Activated naive CD4-positive, alpha-beta T cell treated with anti-CD3 and anti-CD28 coated beads, Interleukin-2, amount 50 U/mL, for 72 hours (primary cell): ENCODE results near the gene PRPF8. TPM values are rescaled to one million over a fixed set of nuclear protein-coding genes. Genes with fewer than 3 reads are reported as not detected.
"Not testable (repeated sequence)": the region's sequence is repeated elsewhere in the genome, so short reads cannot be mapped to it uniquely, and the experiment has no call there.

Experiments
- ATAC-seq, 2 donors: fragments of 150-1000 bp; cut with Tn5 transposase; 2 replicates each; pipeline ENCODE4 v1.10.0; 2021; ENCODE audit warnings: mild to moderate bottlenecking in 2 of 2, moderate library complexity in 2 of 2
- DNase-seq, 2 donors: peaks; one replicate each; pipeline ENCODE4 v3.0.0; 2021 to 2022; ENCODE audit warnings: low spot score in 2 of 2
- H3K27ac Mint-ChIP-seq, 2 donors: one replicate each; pipeline ENCODE4 v1.8.0; 2022; ENCODE audit warnings: mild to moderate bottlenecking in 2 of 2, mixed read lengths in 2 of 2
- H3K36me3 Mint-ChIP-seq, 2 donors: one replicate each; pipeline ENCODE4 v1.8.0; 2022; ENCODE audit warnings: mixed read lengths in 2 of 2
- H3K9me3 Mint-ChIP-seq, 2 donors: one replicate each; pipeline ENCODE4 v1.8.0; 2022; ENCODE audit warnings: mixed read lengths in 2 of 2
- total RNA-seq, 2 donors: library from RNA; stranded (reverse); gene quantifications; one replicate each; pipeline ENCODE4 v1.2.3, GENCODE V29; 2022

PRPF8 gene
- total RNA-seq, 2 donors from 2014 or later: 414 to 433 TPM

DNA sequence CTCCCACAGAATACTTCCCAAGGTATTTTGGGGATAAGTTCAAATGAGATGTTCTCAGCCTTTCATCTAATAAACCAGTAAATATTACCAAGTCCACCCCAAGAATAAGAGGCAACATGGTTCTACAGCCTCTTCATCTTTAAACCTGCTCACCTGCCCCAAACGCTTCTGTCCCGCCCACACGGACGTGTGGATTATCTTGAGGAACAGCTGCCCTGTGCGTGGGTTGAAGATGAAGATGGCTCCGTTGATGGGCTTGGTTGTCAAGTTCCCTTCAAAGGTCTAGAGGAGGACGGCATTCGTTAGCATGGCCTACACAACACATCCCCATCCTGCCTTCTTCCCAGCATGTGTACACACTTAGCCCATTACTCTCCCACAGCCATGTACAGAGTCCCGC, 26.6 kb downstream of the PRPF8 start:
- H3K36me3 Mint-ChIP-seq: peaks cover 52 to 56% of the 10 kb centered on the region in 2 donors
- no peak for DNase-seq
- no peak overlapping the region for H3K27ac Mint-ChIP-seq
- no peak for ATAC-seq
- no peaks in the 10 kb centered on the region for H3K9me3 Mint-ChIP-seq

DNA sequence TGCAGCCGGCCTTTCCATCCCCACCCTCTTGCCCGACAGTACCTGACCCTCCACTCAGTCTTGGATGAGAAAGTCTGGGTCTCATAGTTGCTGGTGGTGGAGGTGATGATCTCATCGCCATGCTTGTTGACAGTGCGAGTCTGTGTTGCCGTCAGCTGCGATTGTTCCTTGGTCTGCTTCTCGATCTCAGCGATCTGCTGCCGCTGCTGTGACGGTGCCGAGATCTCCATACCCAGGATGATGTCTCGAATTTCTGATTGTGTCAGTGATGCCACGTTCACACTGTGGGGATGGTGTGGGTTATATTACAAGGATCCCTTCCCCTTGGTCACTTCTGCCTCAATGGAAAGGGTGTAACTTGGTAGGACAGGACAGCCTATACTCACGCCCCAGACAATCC, 30.9 kb downstream of the PRPF8 start:
- no peak for DNase-seq
- no peak for ATAC-seq
- Mint-ChIP-seq H3K9me3 (no peaks in the 10 kb centered on the region), H3K36me3 (peaks cover 27 to 31% of the 10 kb centered on the region in 2 donors), H3K27ac (peak overlapping the region in 1 of 2 donors; percentile 29)

DNA sequence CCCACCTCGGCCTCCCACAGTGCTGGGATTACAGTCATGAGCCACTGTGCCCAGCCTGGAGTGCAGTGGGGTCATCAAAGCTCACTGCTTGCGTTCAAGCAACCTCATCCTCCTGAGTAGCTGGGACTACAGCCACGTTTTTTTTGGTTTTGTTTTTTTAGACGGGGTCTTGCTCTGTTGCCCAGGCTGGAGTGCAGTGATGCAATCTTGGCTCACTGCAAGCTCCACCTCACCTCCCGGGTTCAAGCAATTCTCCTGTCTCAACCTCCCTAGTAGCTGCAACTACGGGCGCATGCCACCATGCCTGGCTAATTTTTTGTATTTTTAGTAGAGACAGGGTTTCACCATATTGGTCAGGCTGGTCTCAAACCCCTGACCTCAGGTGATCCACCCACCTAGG, 31.9 kb downstream of the PRPF8 start:
- DNase-seq, ATAC-seq, H3K9me3 Mint-ChIP-seq, H3K27ac Mint-ChIP-seq: not testable (repeated sequence)
- peaks cover 21% of the 10 kb centered on the region in 2 donors for H3K36me3 Mint-ChIP-seq

GRCh38 chr17:1651559-1651844, 33.2 kb downstream of the PRPF8 start:
- peaks cover 12 to 13% of the 10 kb centered on the region in 2 donors for H3K36me3 Mint-ChIP-seq
- no peak for DNase-seq
- H3K9me3 Mint-ChIP-seq: no peaks in the 10 kb centered on the region
- ATAC-seq: no peak
- no peak overlapping the region for H3K27ac Mint-ChIP-seq

GRCh38 chr17:1650731-1651558, 33.7 kb downstream of the PRPF8 start:
- H3K27ac Mint-ChIP-seq: no peak overlapping the region
- DNase-seq (no peak), ATAC-seq (no peak)

DNA sequence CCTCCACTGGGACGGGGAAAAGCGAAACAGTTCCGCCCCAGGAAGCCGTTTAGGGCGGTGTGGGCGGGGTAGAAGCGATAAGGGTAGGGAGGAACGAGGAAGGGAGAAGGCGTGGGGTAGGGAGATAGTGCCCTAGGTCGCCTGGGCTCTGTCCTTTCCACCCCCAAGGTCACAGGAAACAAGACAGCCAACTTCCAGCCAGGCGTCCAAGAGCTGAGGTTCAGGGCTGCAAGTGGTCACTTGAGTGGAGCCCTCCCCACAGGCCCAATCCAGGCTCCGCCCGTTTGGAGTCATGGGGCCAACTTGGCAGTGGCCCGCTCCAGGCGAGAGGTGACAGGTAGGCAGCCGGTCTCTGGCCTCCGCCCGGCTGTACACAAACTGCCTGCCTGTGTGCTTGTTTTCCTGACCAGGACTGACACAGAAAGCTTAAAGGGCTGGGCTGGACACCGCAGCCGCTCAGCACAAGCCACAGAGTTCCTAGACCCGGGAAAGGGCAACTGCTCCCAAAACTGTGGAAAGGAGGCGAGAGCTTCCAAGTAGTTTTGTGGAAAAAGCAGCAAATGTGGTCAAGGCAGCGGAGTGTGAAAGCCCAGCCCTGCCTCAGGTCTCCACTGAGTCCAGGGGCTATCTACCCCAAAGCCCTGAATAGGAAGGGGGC, 34.7 kb downstream of the PRPF8 start, which contains the start of gene RILP:
Gene RILP, minus strand, starts transcription at position 23 of the 658 bp plus-strand sequence. CDS start 62 bp downstream, outside the sequence.
- H3K36me3 Mint-ChIP-seq: peaks cover 8% of the 10 kb centered on the region in 2 donors
- DNase-seq: no peak
- peak; percentile 2 to 28 for ATAC-seq
- no peak within 1 kb of the TSS for H3K27ac Mint-ChIP-seq
- H3K9me3 Mint-ChIP-seq: no peaks in the 10 kb centered on the region

More at GRCh38 chr17:1650731-1651558, 33.7 kb downstream of the PRPF8 start:
- Mint-ChIP-seq H3K36me3 (peaks cover 8% of the 10 kb centered on the region in 2 donors), H3K9me3 (no peaks in the 10 kb centered on the region)

- no peaks in the 10 kb centered on the region for H3K9me3 Mint-ChIP-seq
- peak; percentile 76 to 85 for ATAC-seq
- H3K27ac Mint-ChIP-seq: no peak overlapping the region
- peaks cover 4 to 6% of the 10 kb centered on the region in 2 donors for H3K36me3 Mint-ChIP-seq
- peak; percentile 92 to 96 for DNase-seq
Observed at GRCh38 chr17:1648963-1649843, 35.5 kb downstream of the PRPF8 start.

GRCh38 chr17:1648173-1648962, 36.3 kb downstream of the PRPF8 start:
- Mint-ChIP-seq H3K9me3 (no peaks in the 10 kb centered on the region), H3K27ac (no peak overlapping the region), H3K36me3 (no peaks in the 10 kb centered on the region)
- ATAC-seq (peak in 1 of 2 donors; percentile 29), DNase-seq (no peak)

GRCh38 chr17:1647802-1648171, 36.9 kb downstream of the PRPF8 start:
- DNase-seq: no peak
- Mint-ChIP-seq H3K9me3 (no peaks in the 10 kb centered on the region), H3K27ac (no peak overlapping the region), H3K36me3 (no peaks in the 10 kb centered on the region)
- no peak for ATAC-seq

DNA sequence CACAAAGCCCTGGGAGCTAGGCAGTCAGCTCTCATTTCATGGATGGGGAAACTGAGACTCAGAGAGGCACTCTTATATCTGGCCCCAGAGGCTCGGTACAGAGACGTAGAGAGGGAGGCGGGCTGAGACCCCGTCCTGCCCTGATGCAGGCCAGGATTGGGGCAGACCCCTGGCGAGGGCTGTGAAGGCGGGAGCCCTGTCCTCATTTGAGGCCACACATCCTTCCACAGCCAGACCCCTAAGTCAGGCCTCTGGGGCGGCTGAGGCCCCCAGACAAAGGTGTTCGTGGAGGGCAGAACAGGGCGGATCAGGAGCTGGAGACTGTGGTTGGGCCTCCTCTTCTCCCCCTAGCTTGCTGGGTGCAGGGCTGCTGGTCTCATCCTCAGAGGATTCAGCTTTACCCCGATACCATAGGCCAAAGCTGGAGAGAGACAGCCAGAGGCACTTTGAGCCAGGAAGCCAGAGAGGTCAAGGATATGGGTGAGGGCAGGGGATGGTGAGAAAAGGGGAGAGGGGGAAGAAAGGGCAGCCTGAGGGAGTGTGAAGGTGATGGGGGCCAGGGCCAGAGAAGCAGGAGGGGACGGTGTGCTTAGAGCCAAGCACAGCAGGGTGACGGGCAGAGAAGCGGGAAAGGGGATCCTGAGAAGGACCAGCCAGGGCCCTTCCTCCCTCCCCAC, 38.3 kb downstream of the PRPF8 start:
- Mint-ChIP-seq H3K9me3 (no peaks in the 10 kb centered on the region), H3K27ac (no peak overlapping the region), H3K36me3 (no peaks in the 10 kb centered on the region)
- ATAC-seq (no peak), DNase-seq (no peak)

- no peaks in the 10 kb centered on the region for H3K9me3 Mint-ChIP-seq
- ATAC-seq: no peak
Observed at GRCh38 chr17:1645207-1646171, 39.2 kb downstream of the PRPF8 start, which contains the start of gene SCARF1. SCARF1 (minus strand) TSS chr17:1645732; CDS start chr17:1645697, 35 bp downstream.

GRCh38 chr17:1644493-1645206, 40.0 kb downstream of the PRPF8 start:
- Mint-ChIP-seq H3K27ac (peak overlapping the region; percentile 91 to 95), H3K36me3 (no peaks in the 10 kb centered on the region), H3K9me3 (no peaks in the 10 kb centered on the region)
- ATAC-seq (peak in 1 of 2 donors; percentile 46), DNase-seq (peak in 1 of 2 donors; percentile 74)

More at GRCh38 chr17:1645207-1646171, 39.2 kb downstream of the PRPF8 start, which contains the start of gene SCARF1:
- peak within 1 kb of the TSS in 1 of 2 donors; percentile 91 for H3K27ac Mint-ChIP-seq
- no peaks in the 10 kb centered on the region for H3K36me3 Mint-ChIP-seq
- no peak for DNase-seq

DNA sequence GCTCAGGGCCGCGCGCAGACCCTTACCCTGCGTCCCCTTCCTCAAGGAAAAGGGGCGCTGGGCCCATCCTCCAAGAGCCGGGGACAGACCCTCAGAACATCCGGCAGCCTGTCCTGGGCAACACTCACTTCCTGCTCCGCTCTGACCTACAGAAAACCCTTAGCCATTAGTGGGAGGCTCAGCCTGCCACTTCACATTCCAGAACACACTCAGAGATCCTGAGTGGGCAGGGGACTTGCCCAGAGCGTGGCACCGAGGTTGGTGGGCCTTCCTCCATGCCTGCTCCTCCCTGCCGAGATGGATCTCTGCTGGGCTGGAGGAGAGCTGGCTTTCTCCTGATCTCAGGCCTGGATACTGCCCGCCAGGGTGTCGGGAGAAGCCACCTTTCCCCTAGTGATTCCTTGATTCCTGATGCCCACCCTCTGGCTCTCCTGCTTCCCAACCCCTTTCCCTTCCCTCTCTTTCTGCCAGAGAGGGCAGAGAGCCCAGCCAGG, 40.6 kb downstream of the PRPF8 start:
- no peaks in the 10 kb centered on the region for H3K36me3 Mint-ChIP-seq
- no peaks in the 10 kb centered on the region for H3K9me3 Mint-ChIP-seq
- H3K27ac Mint-ChIP-seq: peak overlapping the region; percentile 91 to 95
- no peak for DNase-seq
- peak in 1 of 2 donors; percentile 41 for ATAC-seq
